HG03196 (cell line): ENCODE results near the gene MOCS3.

ENCODE experiments used
- ATAC-seq: cut with Tn5 transposase; IDR thresholded peaks from one replicate; pipeline ENCODE4 v1.9.1; 2021; ENCODE audit not compliant: unreplicated experiment

MOCS3 gene

DNA sequence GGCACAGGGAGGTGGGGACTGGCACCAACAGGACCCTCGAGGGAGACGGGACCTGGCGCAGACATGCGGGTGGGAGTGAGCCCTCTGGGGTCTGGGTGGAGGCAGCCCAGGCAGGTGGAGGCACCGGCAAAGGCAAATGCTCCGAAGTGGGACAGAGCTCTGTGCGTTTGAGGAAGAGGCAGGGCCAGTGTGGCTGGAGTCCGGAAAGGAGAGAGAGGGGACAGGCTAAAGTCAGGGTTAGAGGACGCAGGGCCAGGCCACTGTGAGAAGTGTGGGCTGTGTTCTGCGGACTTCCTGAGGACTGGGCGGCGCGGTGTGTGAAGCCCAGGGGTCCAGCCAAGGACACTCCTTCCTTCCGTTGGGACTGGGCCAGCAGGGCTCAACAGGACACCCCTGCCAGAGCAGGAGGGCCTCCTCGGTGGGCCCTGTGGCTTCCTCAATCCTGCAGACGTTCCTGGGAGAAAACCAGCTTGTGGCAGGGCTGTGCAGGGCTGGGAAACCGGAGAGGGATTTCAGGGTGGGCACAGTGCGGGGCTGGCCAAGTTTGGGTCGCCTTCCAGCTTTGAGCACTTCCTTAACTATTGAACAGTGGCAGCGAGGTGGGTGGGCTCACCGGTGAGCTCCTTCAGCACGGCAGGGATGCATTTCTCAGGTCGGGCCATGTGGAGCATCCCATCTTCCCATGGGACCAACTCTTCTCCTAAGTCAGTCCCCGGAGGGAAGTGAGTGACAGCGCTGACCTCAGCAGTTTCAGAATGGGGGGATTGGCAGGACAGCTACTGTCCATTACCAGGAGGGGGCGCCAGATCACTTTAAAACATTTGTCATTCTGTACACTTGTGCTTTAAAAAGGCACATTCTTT, 22.5 kb downstream of the MOCS3 start:
- no peak for ATAC-seq

DNA sequence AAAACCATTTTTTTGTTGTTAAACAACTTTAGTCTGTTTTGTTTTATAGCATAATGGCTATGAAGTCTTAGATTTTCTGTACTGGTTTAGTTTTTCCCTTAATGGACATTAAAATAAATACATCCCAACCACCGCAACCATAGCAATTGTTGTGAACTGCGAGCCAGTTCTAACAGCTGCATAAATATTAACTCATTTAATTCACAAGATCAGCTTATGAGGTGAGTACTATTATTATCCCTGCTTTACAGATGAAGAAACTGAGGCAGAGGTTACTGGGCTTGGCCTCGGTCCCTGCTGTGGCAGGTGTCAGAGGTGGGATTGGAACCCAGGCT, 23.1 kb downstream of the MOCS3 start:
- ATAC-seq: no peak

DNA sequence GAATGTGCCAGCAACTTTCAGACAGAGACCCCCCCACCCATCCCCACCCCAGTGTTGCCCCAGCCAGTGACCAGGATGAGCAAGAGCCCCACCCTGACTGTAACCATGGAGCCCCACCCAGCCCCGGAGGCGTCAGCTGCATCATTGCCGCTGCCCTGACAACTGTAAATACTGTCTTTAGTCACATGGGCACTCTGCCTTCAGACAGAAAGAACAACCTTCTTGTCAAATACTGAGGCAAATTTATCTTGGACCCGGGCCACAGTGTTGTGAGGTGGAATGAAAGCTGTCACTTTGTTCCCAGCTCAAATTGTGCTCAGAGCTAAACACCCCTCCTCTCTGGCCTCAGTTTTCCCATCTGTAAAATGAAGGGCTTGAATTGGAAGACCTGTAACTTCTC, 23.7 kb downstream of the MOCS3 start:
- ATAC-seq: no peak

DNA sequence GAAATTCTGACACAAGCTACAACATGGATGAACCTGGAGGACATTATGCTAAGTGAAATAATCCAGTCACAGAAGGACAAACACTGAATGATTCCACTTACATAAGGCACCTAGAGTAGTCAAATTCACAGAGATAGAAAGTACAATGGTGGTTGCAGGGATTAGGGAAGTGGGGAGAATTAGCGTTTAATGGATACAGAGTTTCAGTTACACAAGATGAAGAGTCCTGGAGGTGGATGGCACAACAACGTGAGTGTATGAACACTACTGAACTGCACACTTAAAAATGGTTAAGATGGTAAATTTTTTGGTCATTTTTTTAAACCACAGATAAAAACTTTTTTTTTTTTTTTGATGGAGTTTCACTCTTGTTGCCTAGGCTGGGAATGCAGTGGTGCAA, 24.7 kb downstream of the MOCS3 start:
- no peak for ATAC-seq

DNA sequence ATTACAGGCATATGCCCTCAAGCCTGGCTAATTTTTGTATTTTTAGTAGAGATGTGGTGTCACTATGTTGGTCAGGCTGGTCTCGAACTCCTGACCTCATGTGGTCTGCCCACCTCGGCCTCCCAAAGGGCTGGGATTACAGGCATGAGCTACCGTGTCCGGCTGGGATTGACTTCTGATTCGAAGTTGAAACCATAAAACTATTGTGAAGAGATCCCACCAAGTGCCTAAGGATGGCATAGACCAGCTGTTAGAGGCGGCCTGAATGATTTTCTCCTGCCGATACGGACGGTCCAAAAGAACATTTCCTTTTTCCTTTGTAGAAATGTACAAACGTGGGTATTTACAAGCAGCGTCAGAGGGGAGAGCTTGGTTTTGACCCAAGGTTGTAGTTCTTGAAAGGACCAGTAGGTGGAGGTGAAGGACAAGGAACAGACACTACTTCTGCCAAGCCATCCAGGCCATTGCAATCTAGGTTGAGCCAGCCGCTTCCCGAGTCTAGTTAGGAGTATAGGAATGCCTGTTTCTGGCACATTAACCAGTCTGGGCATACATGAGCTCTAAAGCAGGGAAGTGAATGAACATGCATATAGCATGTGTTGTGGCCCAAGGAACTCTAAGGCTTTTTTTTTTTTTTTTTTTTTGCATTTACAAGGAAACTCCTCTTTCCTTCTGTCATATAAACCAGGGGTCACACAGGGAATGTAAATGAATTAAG, 29.0 kb downstream of the MOCS3 start:
- ATAC-seq: no peak

DNA sequence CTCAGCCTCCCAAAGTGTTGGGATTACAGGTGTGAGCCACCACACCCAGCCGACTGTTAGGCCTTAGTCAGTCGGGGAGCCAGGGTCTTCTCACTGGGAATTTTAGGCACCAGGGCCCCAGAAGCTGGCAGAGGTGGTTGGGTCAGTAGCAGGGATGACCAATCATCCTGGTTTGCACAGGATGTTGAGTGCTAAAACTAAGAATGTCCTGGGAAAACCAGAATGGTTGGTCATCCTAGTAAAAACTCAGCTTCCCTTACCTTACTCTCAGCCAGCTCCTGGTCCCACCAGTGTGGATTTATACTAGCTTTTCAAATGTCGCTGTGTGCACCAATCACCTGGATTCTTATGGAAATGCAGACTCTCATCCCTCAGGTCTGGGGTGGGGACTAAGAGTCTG, 32.5 kb downstream of the MOCS3 start:
- no peak for ATAC-seq

DNA sequence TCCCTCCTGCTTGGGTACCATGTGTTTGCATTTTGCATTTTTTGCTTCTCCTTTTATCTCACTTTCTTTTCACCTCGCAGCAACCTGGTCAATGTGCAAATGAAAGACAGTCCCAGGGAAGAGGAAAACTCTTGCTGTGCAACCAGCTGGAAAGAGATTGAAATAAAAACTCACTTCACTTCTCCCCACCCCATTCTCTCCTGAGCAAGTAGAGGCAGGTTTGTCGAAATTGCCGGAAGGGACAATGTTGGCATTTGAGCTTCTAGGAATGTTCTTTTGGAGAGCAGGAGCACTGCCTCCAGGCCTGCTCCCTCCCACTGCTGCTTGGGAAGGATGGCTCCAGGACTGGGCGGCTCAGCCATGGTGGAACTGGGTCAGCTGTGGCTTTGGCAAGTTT, 33.7 kb downstream of the MOCS3 start:
- no peak for ATAC-seq

DNA sequence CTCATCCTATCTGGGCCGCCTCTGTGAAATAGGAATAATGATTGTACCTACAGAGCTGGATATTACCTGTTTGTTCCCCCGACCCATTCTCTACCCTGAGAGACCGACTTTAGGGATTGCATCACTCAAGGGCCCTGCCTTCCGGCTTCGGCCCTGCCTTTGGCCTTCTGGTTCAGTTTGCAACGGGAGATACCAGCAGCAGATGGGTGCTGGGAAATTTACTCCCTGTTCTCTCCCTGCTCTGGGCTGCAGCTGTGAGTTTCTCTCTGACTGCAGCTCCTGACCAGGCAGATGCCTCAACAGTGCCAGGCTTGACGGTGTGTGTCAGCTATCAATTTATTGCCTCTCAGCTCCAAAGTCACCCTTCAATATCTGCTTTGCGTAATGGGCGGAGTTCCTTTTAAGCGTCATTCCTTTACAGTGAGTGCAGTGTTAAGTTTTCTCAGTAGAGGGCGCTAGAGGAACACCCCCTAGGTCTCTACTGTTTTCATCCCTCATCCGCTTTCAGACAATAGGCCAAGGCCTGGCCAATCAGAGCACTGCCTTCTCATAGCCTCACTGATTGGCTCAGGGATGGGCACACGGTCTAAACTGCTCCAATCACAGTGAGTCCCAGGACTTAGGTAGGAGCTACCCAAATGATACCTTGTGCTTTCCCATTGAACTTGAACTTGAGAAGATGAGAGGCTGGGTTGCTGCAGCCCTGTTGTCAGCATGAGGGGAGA, 34.3 kb downstream of the MOCS3 start:
- ATAC-seq: no peak

DNA sequence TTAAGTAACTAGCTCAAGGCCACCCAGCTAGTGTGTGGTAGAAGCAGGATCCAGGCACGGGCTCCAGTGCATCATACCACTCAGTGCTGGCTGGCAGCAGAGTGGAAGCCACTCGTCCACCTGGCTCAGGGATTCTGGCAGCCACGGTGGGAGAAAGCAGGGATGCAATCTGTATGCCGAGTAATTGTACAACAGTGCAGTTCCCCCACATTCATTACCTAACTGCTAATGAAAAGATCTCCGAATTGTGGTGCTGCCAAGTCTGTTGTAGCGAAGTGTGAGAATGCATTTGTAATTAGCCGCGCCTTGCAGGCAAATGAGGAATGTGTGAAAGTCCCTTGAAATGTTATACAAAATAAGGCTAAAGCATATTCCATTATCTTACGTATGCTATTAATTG, 35.3 kb downstream of the MOCS3 start:
- ATAC-seq: no peak

DNA sequence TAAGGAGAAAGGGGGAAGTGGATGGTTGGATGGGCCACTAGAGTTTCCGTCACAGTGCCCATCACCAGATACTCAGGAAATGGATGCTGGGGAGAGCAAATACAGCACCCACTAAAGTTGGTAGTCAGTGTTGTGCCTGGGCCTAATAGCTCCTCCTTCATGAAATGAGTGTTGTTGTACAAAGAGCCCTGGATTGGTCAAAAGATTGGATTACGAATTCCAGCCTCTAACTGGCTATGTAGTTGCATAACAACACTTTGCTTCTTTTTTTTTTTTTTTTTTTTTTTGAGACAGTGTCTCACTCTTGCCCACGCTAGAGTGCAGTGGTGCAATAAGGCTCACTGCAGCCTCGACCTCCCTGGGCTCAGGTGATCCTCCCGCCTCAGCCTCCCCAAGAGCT, 36.9 kb downstream of the MOCS3 start:
- no peak for ATAC-seq

DNA sequence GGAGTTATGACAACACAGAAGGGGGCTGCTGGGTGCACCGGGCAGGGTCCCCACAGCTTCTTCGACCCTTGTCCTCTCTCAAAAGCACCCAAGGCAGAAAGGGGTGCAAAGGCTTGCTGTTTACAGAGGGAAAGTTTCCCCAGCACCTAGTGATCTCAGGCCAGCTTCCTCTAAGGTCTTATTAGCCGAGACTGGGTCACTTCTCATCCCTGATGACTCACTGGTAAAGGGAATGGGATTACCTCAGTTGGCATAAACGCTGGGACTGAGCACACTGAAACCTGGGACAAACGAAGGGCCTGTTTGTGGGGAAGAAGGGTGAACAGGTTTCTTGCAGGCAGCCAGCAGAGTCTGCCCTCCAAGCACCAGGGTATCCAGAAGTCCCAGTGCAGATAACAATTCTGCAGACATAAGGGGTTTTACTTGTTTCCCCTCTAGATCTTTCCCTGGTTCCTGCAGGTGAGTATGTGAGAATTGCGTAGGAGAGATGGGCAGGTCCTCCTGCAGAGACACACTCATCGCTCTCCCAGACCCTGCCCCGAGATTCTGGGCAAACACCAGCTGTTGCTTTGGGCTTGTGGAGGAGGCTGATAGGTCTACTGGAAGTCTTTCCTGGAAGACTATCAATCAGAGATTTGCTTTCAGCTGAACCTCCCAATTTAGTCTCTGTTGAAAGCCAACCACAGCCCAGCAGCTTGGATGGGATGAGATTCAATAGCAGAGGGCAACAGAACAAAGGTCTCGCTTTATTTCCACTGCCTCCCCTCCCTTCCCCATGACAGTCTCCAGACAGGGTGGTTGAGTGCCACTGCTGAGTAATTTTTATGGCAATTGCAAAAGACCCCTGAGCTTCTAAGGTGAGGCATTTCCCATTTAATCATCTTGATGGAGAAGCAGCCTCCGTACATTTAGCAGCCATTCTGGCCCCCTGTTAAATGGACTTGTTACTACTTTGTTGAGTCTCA, 38.6 kb downstream of the MOCS3 start:
- ATAC-seq: no peak

DNA sequence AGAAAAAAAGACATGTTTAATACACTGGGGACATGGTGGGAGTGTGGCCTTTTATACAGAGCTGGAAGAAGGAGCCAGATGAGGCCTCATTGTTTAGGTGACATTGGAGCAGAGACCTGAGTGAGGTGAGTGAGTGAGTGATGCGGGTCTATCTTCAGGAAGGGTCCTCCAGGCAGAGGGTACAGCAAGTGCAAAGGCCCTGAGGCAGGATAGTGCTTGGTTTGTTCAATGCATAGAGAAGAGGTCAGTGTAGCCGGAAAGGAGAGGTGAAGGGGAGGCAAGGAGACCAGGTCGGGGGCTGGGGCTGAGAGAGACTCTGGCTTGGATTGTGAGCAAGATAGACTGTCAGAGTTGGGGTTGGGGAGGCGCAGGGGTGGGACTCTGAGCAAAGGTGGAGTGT, 40.7 kb downstream of the MOCS3 start:
- ATAC-seq: no peak

DNA sequence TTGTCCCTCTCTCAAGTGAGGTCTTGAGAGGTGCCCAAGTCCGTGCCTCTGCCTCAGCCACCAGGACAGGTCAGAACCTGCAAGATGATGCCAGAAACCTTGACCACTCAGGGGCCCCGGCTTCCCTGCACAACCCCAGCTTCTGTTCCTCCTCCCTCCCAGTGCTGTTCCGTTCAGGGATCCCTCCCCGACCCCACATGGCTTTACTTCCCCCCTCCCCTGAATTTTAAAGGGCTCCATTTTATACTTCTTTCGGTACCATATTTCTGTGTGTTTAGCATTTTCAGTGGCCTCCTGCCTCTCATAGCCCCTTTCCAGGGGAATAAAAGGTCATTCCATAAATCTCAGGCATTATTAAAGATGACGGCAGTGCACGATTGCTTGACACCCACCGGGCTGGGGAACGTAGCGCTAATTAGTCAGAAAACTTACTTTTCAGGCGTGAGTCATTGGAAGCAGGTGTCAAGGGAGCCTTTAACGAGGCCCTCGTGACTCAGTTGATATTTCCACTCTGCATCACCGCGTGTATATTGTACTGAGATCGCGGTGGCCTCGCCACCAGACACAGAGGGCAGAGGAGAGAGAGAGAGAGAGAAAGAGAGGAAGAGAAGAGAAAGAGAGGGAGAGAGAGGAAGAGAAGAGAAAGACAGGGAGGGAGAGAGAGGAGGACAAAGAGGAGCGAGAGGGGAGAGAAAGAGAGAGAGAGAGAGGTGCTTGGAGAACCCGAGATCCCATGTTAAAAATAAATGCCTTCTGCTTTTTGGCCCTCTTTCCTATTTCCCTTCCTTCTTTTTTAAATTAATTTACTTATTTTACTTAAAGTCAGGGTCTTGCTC, 43.0 kb downstream of the MOCS3 start:
- no peak for ATAC-seq

DNA sequence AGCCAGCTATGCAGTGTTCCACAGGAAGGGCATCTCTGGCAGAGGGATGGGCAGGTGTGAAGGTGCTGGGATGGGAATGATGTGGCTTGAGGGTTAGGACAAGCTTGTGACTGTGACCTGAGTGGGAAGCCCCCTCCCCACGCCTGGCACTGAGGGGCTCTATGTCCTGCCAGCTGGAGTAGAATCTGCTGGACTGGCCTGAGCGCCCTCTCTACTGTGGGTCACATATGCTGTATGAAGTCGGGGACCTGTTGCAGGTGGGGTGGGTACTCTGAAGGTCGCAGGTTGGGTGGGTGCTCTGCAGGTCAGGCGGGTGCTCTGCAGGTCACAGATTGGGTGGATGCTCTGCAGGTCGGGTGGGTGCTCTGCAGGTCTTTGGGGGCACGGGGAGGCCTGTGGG, 44.0 kb downstream of the MOCS3 start:
- no peak for ATAC-seq

DNA sequence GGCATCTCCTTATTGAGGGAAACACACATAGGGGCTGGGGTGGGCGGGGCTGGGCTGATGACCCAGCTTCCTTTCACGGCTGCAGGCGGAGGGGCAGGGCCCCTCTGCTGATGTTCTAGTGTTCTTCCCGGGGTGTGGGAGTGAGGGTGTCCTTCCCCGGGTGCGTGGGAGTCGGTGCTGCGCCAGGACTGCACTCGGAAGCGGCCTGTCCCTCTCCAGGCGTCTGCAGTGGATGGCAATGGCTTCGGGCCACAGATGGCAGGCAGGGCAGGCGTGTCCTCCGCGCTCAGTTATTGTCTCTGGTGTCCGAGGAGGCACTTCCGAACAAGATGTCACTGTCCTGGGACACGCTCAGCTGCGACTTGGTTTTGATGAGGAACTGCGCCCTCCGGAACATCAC, 45.1 kb downstream of the MOCS3 start:
- ATAC-seq: no peak

DNA sequence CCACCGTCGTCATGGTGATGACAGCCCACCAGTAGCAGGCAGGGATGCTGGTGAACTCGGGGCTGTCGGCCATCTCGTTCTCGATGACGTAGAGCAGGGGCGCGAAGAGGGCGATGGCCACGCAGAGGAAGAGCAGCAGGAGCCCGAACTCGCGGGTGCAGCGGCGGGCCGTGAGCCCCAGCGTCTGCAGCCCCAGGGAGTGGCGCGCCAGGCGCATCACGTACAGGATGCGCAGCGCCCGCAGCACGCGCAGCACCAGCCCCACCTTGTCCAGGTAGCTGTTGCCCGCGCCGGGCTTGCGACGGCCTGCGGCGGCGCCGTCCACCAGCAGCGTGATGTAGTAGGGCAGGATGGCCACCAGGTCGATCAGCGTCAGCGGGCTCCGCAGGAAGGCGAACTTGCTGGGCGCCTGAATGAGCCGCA, 45.7 kb downstream of the MOCS3 start:
- ATAC-seq: no peak

DNA sequence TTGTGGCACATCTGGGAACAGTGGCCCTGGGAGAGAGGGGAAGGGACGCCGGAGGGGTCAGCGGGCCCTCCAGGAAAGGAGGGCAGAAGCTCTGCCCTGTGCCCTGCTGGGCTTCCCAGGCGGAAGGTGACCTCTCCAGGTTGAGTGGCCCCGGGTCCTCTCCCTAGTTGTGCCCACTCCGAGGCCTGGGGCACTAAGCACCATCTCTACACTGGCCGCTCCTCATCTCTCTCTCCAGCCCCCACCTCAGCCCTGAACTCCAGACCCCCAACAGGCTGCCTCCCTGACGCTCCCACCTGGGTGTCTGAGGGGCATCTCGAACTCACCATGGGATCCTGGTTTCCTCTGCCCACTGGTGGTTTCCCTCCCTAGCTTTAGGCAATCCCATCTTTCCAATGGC, 46.2 kb downstream of the MOCS3 start:
- ATAC-seq: no peak

DNA sequence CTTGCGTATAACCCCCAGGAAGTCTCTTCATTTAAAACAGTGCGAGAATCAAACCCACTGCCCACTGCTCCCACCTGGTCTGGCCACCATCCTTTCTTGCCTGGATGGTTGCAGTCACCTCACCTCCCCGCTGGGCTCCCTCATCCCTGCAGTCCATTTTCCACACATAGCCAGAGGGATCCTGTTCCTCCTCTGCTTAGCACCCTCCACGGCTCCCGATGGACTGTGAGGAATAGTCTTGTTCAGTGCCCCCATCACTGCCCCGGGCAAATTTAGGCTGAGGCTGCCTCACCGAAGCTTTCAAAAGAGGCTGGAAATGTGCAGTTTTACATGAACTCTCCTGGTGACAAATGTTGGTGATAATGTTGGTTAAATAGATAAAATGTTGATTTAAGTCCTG, 46.6 kb downstream of the MOCS3 start:
- ATAC-seq: no peak

DNA sequence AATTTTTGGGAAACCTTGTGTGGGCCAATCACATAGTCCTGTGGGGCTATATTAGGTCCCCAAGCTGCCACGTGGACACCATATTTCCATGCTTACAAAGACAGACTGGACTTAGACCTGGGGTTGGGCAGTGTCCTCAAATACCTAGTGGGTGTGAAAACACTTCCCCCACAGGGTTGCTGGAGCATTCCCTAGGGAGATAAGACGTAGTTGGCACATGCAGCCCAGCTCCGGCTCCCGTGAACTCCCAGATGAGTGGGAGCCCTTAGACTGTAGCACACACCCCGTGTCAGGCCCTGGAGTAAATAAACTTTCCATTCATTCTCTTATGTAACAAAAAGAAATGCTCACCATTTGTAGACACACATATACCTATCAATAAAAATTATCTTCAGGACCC, 50.1 kb downstream of the MOCS3 start:
- no peak for ATAC-seq
